Spleen (tissue), 11 donors: ENCODE data around the gene RFX2. TPM values are rescaled to one million over a fixed set of nuclear protein-coding genes. Genes with fewer than 3 reads are reported as not detected.

Source experiments
- DNase-seq: peaks from one replicate; pipeline ENCODE4 v3.0.0-alpha.2; 2020
- H3K27ac ChIP-seq, 8 donors: fragments of 200-600 bp; sonication (generic) in 7 of 8; 1 replicate in 4 of 8; 2 replicates in 4 of 8; pipeline versions ENCODE4 v1.5.0 to v1.8.0; 2016 to 2021; ENCODE audit warnings: inconsistent platforms in 4 of 8, mild to moderate bottlenecking in 4 of 8, moderate library complexity in 1 of 8
- H3K27me3 ChIP-seq, 7 donors: fragments of 200-600 bp; sonication (generic) in 6 of 7; replicated peaks in 1 of 7; 1 replicate in 4 of 7; 2 replicates in 3 of 7; pipeline versions ENCODE4 v1.5.0 to v1.8.0; 2016 to 2021; ENCODE audit warnings: inconsistent platforms in 3 of 7, mild to moderate bottlenecking in 1 of 7
- H3K36me3 ChIP-seq, 6 donors: fragments of 200-600 bp; sonication (generic) in 5 of 6; 1 replicate in 4 of 6; 2 replicates in 2 of 6; pipeline versions ENCODE4 v1.5.0 to v1.8.0; 2016 to 2021; ENCODE audit warnings: inconsistent platforms in 2 of 6
- H3K4me1 ChIP-seq, 6 donors: fragments of 200-600 bp; sonication (generic) in 5 of 6; 1 replicate in 3 of 6; 2 replicates in 3 of 6; pipeline versions ENCODE4 v1.5.0 to v1.8.0; 2016 to 2021; ENCODE audit warnings: inconsistent platforms in 3 of 6
- H3K4me3 ChIP-seq, 8 donors: fragments of 200-600 bp; sonication (generic) in 7 of 8; 1 replicate in 4 of 8; 2 replicates in 4 of 8; pipeline versions ENCODE4 v1.5.0 to v1.8.0; 2016 to 2021; ENCODE audit warnings: inconsistent platforms in 4 of 8, mild to moderate bottlenecking in 4 of 8, moderate library complexity in 2 of 8
- H3K9me3 ChIP-seq, 8 donors: fragments of 200-600 bp; sonication (generic) in 7 of 8; 1 replicate in 4 of 8; 2 replicates in 4 of 8; pipeline versions ENCODE4 v1.5.0 to v1.8.0; 2016 to 2021; ENCODE audit warnings: inconsistent platforms in 4 of 8
- CTCF ChIP-seq, 11 experiments: fragments of 200-600 bp in 7 of 11; fragments of 450-650 bp in 4 of 11; sonication (generic) in 4 of 11; IDR thresholded peaks in 8 of 11; conservative IDR thresholded peaks in 3 of 11; 1 replicate in 7 of 11; 2 replicates in 4 of 11; pipeline versions ENCODE4 v1.4.0 to v1.8.0; 2016 to 2021; ENCODE audit warnings: antibody characterized with exemption in 11 of 11, inconsistent platforms in 4 of 11, mild to moderate bottlenecking in 1 of 11
- POLR2A ChIP-seq, 3 donors: fragments of 450-650 bp; IDR thresholded peaks; one replicate each; pipeline ENCODE4 v1.5.1; 2017; ENCODE audit warnings: antibody characterized with exemption in 3 of 3, mild to moderate bottlenecking in 1 of 3
- POLR2AphosphoS5 ChIP-seq, 3 donors: sonication (generic); formaldehyde crosslinking; IDR thresholded peaks; one replicate each; pipeline ENCODE4 v1.5.1; 2017; ENCODE audit warnings: antibody characterized with exemption in 3 of 3
- whole genome bisulfite sequencing, 5 donors: extraction: QIAGEN DNeasy Blood & Tissue Kit in 3 of 5; methylation state at CpG; one replicate each; pipeline versions ENCODE4 v1.1.5 to v1.1.7; 2013 to 2018; 5-methylcytosine and 5-hydroxymethylcytosine counted together
- intact Hi-C: fragments of 100-400 bp; cut with DNase I; formaldehyde crosslinking; loops from one replicate; pipeline ENCODE4 v1.15.0; 2023; ENCODE audit warnings: low total_unique reads
- polyA plus RNA-seq, 3 donors: library from polyadenylated mRNA; stranded (reverse); fragments of 200-250 nt; gene quantifications; one replicate each; pipeline ENCODE4 v1.2.1, GENCODE V29; 2013
- total RNA-seq, 7 donors: library from RNA; depleted of rRNA in 3 of 7; stranded (reverse); fragments of >200 nt in 3 of 7; fragmentation: NEBNext Ultra II Directional in 4 of 7; extraction: Animal tissue kit (Norgen Biotek cat#: 25700) in 4 of 7; gene quantifications; one replicate each; pipeline versions ENCODE4 v1.1.0 to v1.2.1, GENCODE V29; 2016 to 2021
- donor health status: healthy with polysubstance abuse.
- donor health status: DM: no; HTN: no; CAD: no; lungs with moderate emphysema.
- donor health status: DM: no; HTN: no; CAD: no.
- donor health status: Bipolar disorder and iron deficiency.
- donor health status: healthy.
- donor health status: DM: no; HTN: no; CAD: no.
- donor health status: DM: yes; HTN: yes; CAD: no.

The RFX2 gene
- total and polyA plus RNA-seq, 10 donors = 1.1 to 15.8 (median 7.8) TPM

- intact Hi-C loops = no loop called here
- H3K4me1 ChIP-seq = peaks cover 4 to 26% (median 17%) of the 10 kb centered on the region in 6 donors
- no peak for TF ChIP-seq POLR2A (IDR thresholded peaks at IDR 0.05)
- no peak for TF ChIP-seq CTCF (IDR thresholded peaks at IDR 0.05 in 8 of 11, conservative IDR thresholded peaks at IDR 0.05 in 3 of 11)
- no peak for TF ChIP-seq POLR2AphosphoS5 (IDR thresholded peaks at IDR 0.05)
These were observed 114.7 kb downstream of the RFX2 start for GRCh38 chr19:5995606-5996005.

GRCh38 chr19:5994405-5995165, 115.7 kb downstream of the RFX2 start:
- intact Hi-C loops = no loop called here
- Histone ChIP-seq H3K27me3 (no peaks in the 10 kb centered on the region), H3K27ac (peak overlapping the region in 7 of 8 donors; percentile 36 to 76 (median 66)), H3K9me3 (no peaks in the 10 kb centered on the region), H3K36me3 (peaks cover 0 to 53% (median 0%) of the 10 kb centered on the region in 6 donors), H3K4me3 (no peak overlapping the region), H3K4me1 (peaks cover 4 to 26% (median 17%) of the 10 kb centered on the region in 6 donors)
- 90 to 96% (median 93%) methylated on average over 23 to 29 of the region's 29 CpGs for WGBS, 5 donors
- TF ChIP-seq POLR2A (IDR thresholded peaks at IDR 0.05) (no peak), CTCF (IDR thresholded peaks at IDR 0.05 in 8 of 11, conservative IDR thresholded peaks at IDR 0.05 in 3 of 11) (no peak), POLR2AphosphoS5 (IDR thresholded peaks at IDR 0.05) (no peak)
- no peak for DNase-seq

More at GRCh38 chr19:5995606-5996005, 114.7 kb downstream of the RFX2 start:
- peaks cover 0 to 9% (median 6%) of the 10 kb centered on the region in 8 donors for H3K9me3 ChIP-seq
- DNase-seq = no peak
- no peaks in the 10 kb centered on the region for H3K27me3 ChIP-seq
- H3K4me3 ChIP-seq = no peak overlapping the region
- no peak overlapping the region for H3K27ac ChIP-seq
- peaks cover 0 to 64% (median 0%) of the 10 kb centered on the region in 6 donors for H3K36me3 ChIP-seq
- 86 to 97% (median 93%) methylated on average over 13 to 16 of the region's 16 CpGs for WGBS, 5 donors

GRCh38 chr19:5993648-5994358, 116.5 kb downstream of the RFX2 start:
- Histone ChIP-seq H3K27ac (peak overlapping the region in 7 of 8 donors; percentile 36 to 76 (median 66)), H3K36me3 (peaks cover 0 to 46% (median 0%) of the 10 kb centered on the region in 6 donors), H3K9me3 (no peaks in the 10 kb centered on the region), H3K4me1 (peaks cover 4 to 26% (median 17%) of the 10 kb centered on the region in 6 donors), H3K4me3 (peak overlapping the region in 2 of 8 donors; percentile 19 to 21), H3K27me3 (no peaks in the 10 kb centered on the region)
- WGBS, 5 donors = 49 to 58% (median 57%) methylated on average over 30 of the region's 30 CpGs
- TF ChIP-seq CTCF (IDR thresholded peaks at IDR 0.05 in 8 of 11, conservative IDR thresholded peaks at IDR 0.05 in 3 of 11) = no peak
- peak; percentile 72 to 83 (median 78) for TF ChIP-seq POLR2AphosphoS5 (IDR thresholded peaks at IDR 0.05)
- DNase-seq = peak; percentile 85
- intact Hi-C loops = no loop called here

- Histone ChIP-seq H3K27me3 (no peaks in the 10 kb centered on the region), H3K36me3 (peaks cover 0 to 40% (median 0%) of the 10 kb centered on the region in 6 donors), H3K27ac (peak overlapping the region in 5 of 8 donors; percentile 63 to 76 (median 75)), H3K4me1 (peaks cover 4 to 26% (median 17%) of the 10 kb centered on the region in 6 donors), H3K9me3 (no peaks in the 10 kb centered on the region), H3K4me3 (no peak overlapping the region)
- 73 to 85% (median 74%) methylated on average over 13 of the region's 13 CpGs for whole genome bisulfite sequencing, 5 donors
- DNase-seq = no peak
- no peak for TF ChIP-seq POLR2A (IDR thresholded peaks at IDR 0.05)
- intact Hi-C loops = no loop called here
These were observed 117.1 kb downstream of the RFX2 start for GRCh38 chr19:5993201-5993600.
